Measurements from ENCODE around the gene RNASE2.

DNA sequence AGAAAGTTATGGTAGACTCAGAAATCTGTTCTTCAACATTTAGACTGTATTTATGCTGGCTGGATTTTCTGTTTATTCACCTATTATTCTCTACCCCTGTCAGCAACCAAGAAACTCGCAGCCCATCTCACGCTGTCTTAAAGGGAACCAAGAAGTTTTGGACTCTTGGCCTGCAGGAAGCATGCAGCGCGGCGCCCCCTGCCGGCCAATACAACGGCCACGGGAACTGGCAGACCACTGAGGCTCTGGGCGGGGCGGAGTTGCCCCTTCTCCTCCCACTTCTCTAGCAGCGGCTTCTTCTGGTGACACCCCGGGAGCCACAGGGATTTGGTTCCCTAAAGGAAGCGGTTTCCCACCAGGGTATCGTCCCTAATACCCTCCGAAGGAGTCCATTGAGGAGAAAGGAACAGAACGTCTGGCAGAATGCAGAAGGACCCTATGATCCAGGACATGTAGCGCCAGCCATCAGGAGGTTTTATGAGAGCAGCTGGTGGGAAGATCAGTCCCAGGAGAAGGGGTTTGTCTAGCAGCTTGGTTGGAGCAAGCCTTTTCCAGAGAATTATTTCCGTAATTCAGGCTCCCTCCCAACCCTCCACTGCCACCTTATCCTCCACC, 21.0 kb upstream of the RNASE2 start:
- TF ChIP-seq POLR2A (IDR thresholded peaks at IDR 0.05; ENCODE audit: low read length) (no peak), GATA1 (IDR thresholded peaks at IDR 0.05; ENCODE audit: low read depth, low read length) (no peak)
